HFF-Myc (cell line): ENCODE results near the gene DHCR7.

Experiments used
- DNase-seq: peaks from one replicate; pipeline ENCODE4 v3.0.0-alpha.2; 2011; ENCODE audit warnings: low read depth; ENCODE audit errors: extremely low read depth
- H3K4me3 ChIP-seq: replicated peaks from 2 replicates; pipeline ENCODE4 v1.5.1; 2011; ENCODE audit warnings: low read depth, mild to moderate bottlenecking, control low read depth, low read length
- CTCF ChIP-seq: IDR thresholded peaks from 2 replicates; pipeline ENCODE4 v1.5.1; 2012; ENCODE audit warnings: mild to moderate bottlenecking, low read depth, low read length, control low read depth; ENCODE audit errors: missing control alignments

DHCR7 gene

GRCh38 chr11:71484248-71485062, 36.3 kb upstream of the DHCR7 start:
- DNase-seq, result no peak
- no peak for TF ChIP-seq CTCF
- no peak overlapping the region for H3K4me3 ChIP-seq

GRCh38 chr11:71483692-71484091, 35.5 kb upstream of the DHCR7 start:
- TF ChIP-seq CTCF, result no peak
- no peak for DNase-seq
- no peak overlapping the region for H3K4me3 ChIP-seq

- TF ChIP-seq CTCF, result no peak
- no peak for DNase-seq
- H3K4me3 ChIP-seq, result no peak overlapping the region
Observed at GRCh38 chr11:71482746-71483364, 34.7 kb upstream of the DHCR7 start.

GRCh38 chr11:71482216-71482615, 34.0 kb upstream of the DHCR7 start:
- no peak for TF ChIP-seq CTCF
- no peak for DNase-seq
- H3K4me3 ChIP-seq, result no peak overlapping the region

- H3K4me3 ChIP-seq, result no peak overlapping the region
- TF ChIP-seq CTCF, result no peak
- no peak for DNase-seq
Observed at GRCh38 chr11:71481101-71481960, 33.1 kb upstream of the DHCR7 start.

- H3K4me3 ChIP-seq, result no peak overlapping the region
- DNase-seq, result no peak
- TF ChIP-seq CTCF, result no peak
Observed at GRCh38 chr11:71478528-71478840, 30.3 kb upstream of the DHCR7 start.
